Stomach (tissue), 9 donors: ENCODE data around the gene EIF5. TPM values are rescaled to one million over a fixed set of nuclear protein-coding genes. Genes with fewer than 3 reads are reported as not detected.

Experiments
- DNase-seq, 2 donors: peaks; one replicate each; pipeline versions ENCODE4 v3.0.0 to v3.0.0-alpha.2; 2013 to 2019
- H3K27ac ChIP-seq, 5 donors: fragments of 200-600 bp in 4 of 5; sonication (generic) in 4 of 5; one replicate each; pipeline ENCODE4 v1.5.1; 2013 to 2019; ENCODE audit warnings: mild to moderate bottlenecking in 1 of 5, moderate library complexity in 1 of 5
- H3K27me3 ChIP-seq, 3 donors: fragments of 200-600 bp; sonication (generic); one replicate each; pipeline ENCODE4 v1.5.1; 2017 to 2019; ENCODE audit warnings: mixed run types in 1 of 3
- H3K36me3 ChIP-seq, 4 donors: fragments of 200-600 bp; sonication (generic); 1 replicate in 3 of 4; 2 replicates in 1 of 4; pipeline ENCODE4 v1.5.1; 2016 to 2019
- H3K4me1 ChIP-seq, 4 donors: fragments of 200-600 bp; sonication (generic); one replicate each; pipeline ENCODE4 v1.5.1; 2016 to 2019
- H3K4me3 ChIP-seq, 4 donors: fragments of 200-600 bp; sonication (generic) in 3 of 4; one replicate each; pipeline ENCODE4 v1.5.1; 2016 to 2019; ENCODE audit warnings: mild to moderate bottlenecking in 1 of 4
- H3K9me3 ChIP-seq, 4 donors: fragments of 200-600 bp; sonication (generic); one replicate each; pipeline ENCODE4 v1.5.1; 2016 to 2019
- CTCF ChIP-seq, 7 experiments: fragments of 450-650 bp in 4 of 7; fragments of 200-600 bp in 3 of 7; sonication (generic) in 3 of 7; IDR thresholded peaks; one replicate each; pipeline ENCODE4 v1.5.1; 2016 to 2019; ENCODE audit warnings: antibody characterized with exemption in 7 of 7, control low read depth in 2 of 7, mild to moderate bottlenecking in 1 of 7
- EP300 ChIP-seq: sonication (generic); formaldehyde crosslinking; IDR thresholded peaks from one replicate; pipeline ENCODE4 v1.6.1; 2017; ENCODE audit warnings: antibody characterized with exemption
- POLR2A ChIP-seq, 4 donors: fragments of 450-650 bp; IDR thresholded peaks; one replicate each; pipeline ENCODE4 v1.6.1; 2016; ENCODE audit warnings: antibody characterized with exemption in 4 of 4, control low read depth in 2 of 4, mild to moderate bottlenecking in 1 of 4, moderate library complexity in 1 of 4
- POLR2AphosphoS5 ChIP-seq, 3 donors: sonication (generic); formaldehyde crosslinking; IDR thresholded peaks; one replicate each; pipeline ENCODE4 v1.6.1; 2016; ENCODE audit warnings: antibody characterized with exemption in 3 of 3
- WGBS, 5 donors: extraction: QIAGEN DNeasy Blood & Tissue Kit in 3 of 5; methylation state at CpG; one replicate each; pipeline versions ENCODE4 v1.1.5 to v1.1.7; 2013 to 2018; 5-methylcytosine and 5-hydroxymethylcytosine counted together
- intact Hi-C: fragments of 100-400 bp; cut with DNase I; formaldehyde crosslinking; loops from one replicate; pipeline ENCODE4 v1.15.1; 2023; ENCODE audit warnings: low total_unique reads
- polyA plus RNA-seq, 3 donors: library from polyadenylated mRNA; stranded (reverse); fragments of 200-250 nt; gene quantifications; one replicate each; pipeline ENCODE4 v1.2.3, GENCODE V29; 2013
- total RNA-seq, 5 donors: library from RNA; depleted of rRNA; stranded (reverse); fragments of >200 nt; gene quantifications; one replicate each; pipeline versions ENCODE4 v1.1.0 to v1.2.3, GENCODE V29; 2014 to 2016
- donor health status: healthy with polysubstance abuse.
- donor health status: Bipolar disorder and iron deficiency.
- donor health status: healthy.

Gene EIF5
- total and polyA plus RNA-seq, 8 donors = 44.3 to 401 (median 134) TPM

- peak in 1 of 2 donors; percentile 30 for DNase-seq
Observed at GRCh38 chr14:103372552-103373304, 38.7 kb downstream of the EIF5 start.

GRCh38 chr14:103374121-103374520, 40.1 kb downstream of the EIF5 start:
- no peaks in the 10 kb centered on the region for H3K9me3 ChIP-seq
- no peak for DNase-seq
- intact Hi-C loops = no loop called here
- no peaks in the 10 kb centered on the region for H3K36me3 ChIP-seq
- H3K27ac ChIP-seq = no peak overlapping the region
- no peak overlapping the region for H3K4me3 ChIP-seq
- H3K27me3 ChIP-seq = peaks cover 0 to 7% (median 0%) of the 10 kb centered on the region in 3 donors
- H3K4me1 ChIP-seq = no peaks in the 10 kb centered on the region
- 81 to 92% (median 88%) methylated on average over 11 of the region's 11 CpGs for WGBS, 5 donors
- TF ChIP-seq EP300 (no peak), POLR2A (IDR thresholded peaks at IDR 0.05) (no peak), CTCF (IDR thresholded peaks at IDR 0.05) (no peak), POLR2AphosphoS5 (IDR thresholded peaks at IDR 0.05) (no peak)

More at GRCh38 chr14:103372552-103373304, 38.7 kb downstream of the EIF5 start:
- Histone ChIP-seq H3K4me1 (no peaks in the 10 kb centered on the region), H3K27me3 (peaks cover 0 to 7% (median 0%) of the 10 kb centered on the region in 3 donors), H3K27ac (no peak overlapping the region), H3K4me3 (no peak overlapping the region), H3K9me3 (no peaks in the 10 kb centered on the region), H3K36me3 (no peaks in the 10 kb centered on the region)
- TF ChIP-seq POLR2AphosphoS5 (IDR thresholded peaks at IDR 0.05) (no peak), POLR2A (IDR thresholded peaks at IDR 0.05) (no peak), CTCF (IDR thresholded peaks at IDR 0.05) (no peak), EP300 (no peak)
- intact Hi-C loops = no loop called here
- WGBS, 5 donors = 60 to 76% (median 70%) methylated on average over 11 of the region's 11 CpGs

GRCh38 chr14:103377522-103378037, 43.5 kb downstream of the EIF5 start:
- DNase-seq = peak in 1 of 2 donors; percentile 21
- H3K4me1 ChIP-seq = no peaks in the 10 kb centered on the region
- intact Hi-C loops = no loop called here
- no peak overlapping the region for H3K27ac ChIP-seq
- H3K36me3 ChIP-seq = no peaks in the 10 kb centered on the region
- no peaks in the 10 kb centered on the region for H3K9me3 ChIP-seq
- no peak for TF ChIP-seq POLR2A (IDR thresholded peaks at IDR 0.05)
- no peak for TF ChIP-seq EP300
- TF ChIP-seq POLR2AphosphoS5 (IDR thresholded peaks at IDR 0.05) = no peak
- no peak for TF ChIP-seq CTCF (IDR thresholded peaks at IDR 0.05)
- WGBS, 5 donors = 75 to 87% (median 78%) methylated on average over 2 of the region's 2 CpGs
- no peak overlapping the region for H3K4me3 ChIP-seq
- H3K27me3 ChIP-seq = peaks cover 0 to 7% (median 0%) of the 10 kb centered on the region in 3 donors

- DNase-seq = peak in 1 of 2 donors; percentile 26
- 76 to 84% (median 81%) methylated on average over 13 to 14 of the region's 14 CpGs for WGBS, 5 donors
- no peaks in the 10 kb centered on the region for H3K9me3 ChIP-seq
- no peaks in the 10 kb centered on the region for H3K36me3 ChIP-seq
- no peaks in the 10 kb centered on the region for H3K4me1 ChIP-seq
- peaks cover 0 to 7% (median 0%) of the 10 kb centered on the region in 3 donors for H3K27me3 ChIP-seq
- intact Hi-C loops = no loop called here
- no peak for TF ChIP-seq POLR2AphosphoS5 (IDR thresholded peaks at IDR 0.05)
- no peak for TF ChIP-seq CTCF (IDR thresholded peaks at IDR 0.05)
- no peak for TF ChIP-seq EP300
- no peak for TF ChIP-seq POLR2A (IDR thresholded peaks at IDR 0.05)
- no peak overlapping the region for H3K27ac ChIP-seq
- no peak overlapping the region for H3K4me3 ChIP-seq
Observed at GRCh38 chr14:103378038-103378854, 44.2 kb downstream of the EIF5 start.
